ENCODE measurements around the gene RTN1. TPM values are rescaled to one million over a fixed set of nuclear protein-coding genes. Genes with fewer than 3 reads are reported as not detected.

The RTN1 gene
- total RNA-seq, 1 experiment from 2014 or later: 1.1 TPM

- TF ChIP-seq ZNF512 (CRISPR knock-in tag; IDR thresholded peaks at IDR 0.05; ENCODE audit: borderline replicate concordance) (no peak), KAT7 (CRISPR knock-in tag; IDR thresholded peaks at IDR 0.05; ENCODE audit: borderline replicate concordance) (no peak), IRF2 (CRISPR knock-in tag; IDR thresholded peaks at IDR 0.05; ENCODE audit: borderline replicate concordance, low read depth) (no peak), MYBL2 (CRISPR knock-in tag; IDR thresholded peaks at IDR 0.05) (no peak), SMAD4 (CRISPR knock-in tag; IDR thresholded peaks at IDR 0.05) (no peak), CTCF (IDR thresholded peaks at IDR 0.05) (no peak), NR1H2 (CRISPR knock-in tag; IDR thresholded peaks at IDR 0.05) (no peak)
Observed at GRCh38 chr14:59630288-59630963, 240.2 kb downstream of the RTN1 start (continued).

GRCh38 chr14:59629444-59630287 is 240.9 kb downstream of the RTN1 start:
- H3K27me3 Mint-ChIP-seq (ENCODE audit: low read depth): peaks cover 27% of the 10 kb centered on the region
- ChIA-PET CTCF (interaction anchor here (2.2 kb wide), 1 partner anchor 268 kb away, joined by 7 read pairs; no protein-coding TSS in a partner anchor), POLR2A (no interaction called here)
- ATAC-seq (no peak), DNase-seq (ENCODE audit: low spot score) (no peak)
- H3K9me3 Mint-ChIP-seq: peaks cover 2% of the 10 kb centered on the region
- TF ChIP-seq ZNF121 (CRISPR knock-in tag; IDR thresholded peaks at IDR 0.05): no peak
- no peak for TF ChIP-seq ZNF425 (CRISPR knock-in tag; conservative IDR thresholded peaks at IDR 0.05)
- no peak for TF ChIP-seq NFATC4 (CRISPR knock-in tag; IDR thresholded peaks at IDR 0.05)
- TF ChIP-seq E2F1 (CRISPR knock-in tag; IDR thresholded peaks at IDR 0.05): no peak
- no peak for TF ChIP-seq ERG (CRISPR knock-in tag; IDR thresholded peaks at IDR 0.05)
- no peak for TF ChIP-seq ZNF263 (CRISPR knock-in tag; IDR thresholded peaks at IDR 0.05; ENCODE audit: low read depth)
- no peak for TF ChIP-seq MAX (CRISPR knock-in tag; IDR thresholded peaks at IDR 0.05)
- no peak for TF ChIP-seq MXD4 (CRISPR knock-in tag; IDR thresholded peaks at IDR 0.05; ENCODE audit: borderline replicate concordance)
- TF ChIP-seq OVOL2 (CRISPR knock-in tag; IDR thresholded peaks at IDR 0.05; ENCODE audit: borderline replicate concordance): no peak
- TF ChIP-seq CREB1 (CRISPR knock-in tag; IDR thresholded peaks at IDR 0.05): no peak
- TF ChIP-seq AR (CRISPR knock-in tag; IDR thresholded peaks at IDR 0.05): no peak
- no peak for TF ChIP-seq ZNF512 (CRISPR knock-in tag; IDR thresholded peaks at IDR 0.05; ENCODE audit: borderline replicate concordance)
- TF ChIP-seq ZNF138 (CRISPR knock-in tag; conservative IDR thresholded peaks at IDR 0.05): no peak
- TF ChIP-seq KAT7 (CRISPR knock-in tag; IDR thresholded peaks at IDR 0.05; ENCODE audit: borderline replicate concordance): no peak
- H3K4me1 Mint-ChIP-seq: peaks cover 15% of the 10 kb centered on the region
- peak overlapping the region; percentile 77 for H3K4me3 Mint-ChIP-seq
- H3K36me3 Mint-ChIP-seq: no peaks in the 10 kb centered on the region
- no peak overlapping the region for H3K27ac Mint-ChIP-seq

Data from WTC11 (cell line).